K562 (cell line): ENCODE results near the gene SLC43A1. TPM values are rescaled to one million over a fixed set of nuclear protein-coding genes. Genes with fewer than 3 reads are reported as not detected.
A peak's percentile ranks its signal among the peaks of the same experiment; 100 is the strongest.

Source experiments
- BHLHE40 ChIP-seq: IDR thresholded peaks from 2 replicates; pipeline ENCODE4 v1.6.1; 2011; ENCODE audit warnings: low read length, improper control_type of control experiment
- CBFA2T3 ChIP-seq: fragments of 450-650 bp; IDR thresholded peaks from 2 replicates; pipeline ENCODE4 v1.6.1; 2017
- CBX3 ChIP-seq, 2 experiments: IDR thresholded peaks; 1 replicate in 1 of 2; 2 replicates in 1 of 2; pipeline ENCODE4 v1.6.1; 2012; ENCODE audit warnings: inconsistent platforms in 2 of 2, low read length in 2 of 2, borderline replicate concordance in 1 of 2, control low read depth in 1 of 2
- CHD2 ChIP-seq: IDR thresholded peaks from 2 replicates; pipeline ENCODE4 v1.6.1; 2011; ENCODE audit warnings: low read depth, low read length
- COPS2 ChIP-seq: fragments of 450-650 bp; conservative IDR thresholded peaks from 2 replicates; pipeline ENCODE4 v1.6.1; 2016; ENCODE audit warnings: mild to moderate bottlenecking, moderate library complexity
- HMBOX1 ChIP-seq: sonication (generic); IDR thresholded peaks from 2 replicates; pipeline ENCODE4 v1.6.1; 2016
- HSF4 ChIP-seq: fragments of 250-450 bp; sonication (Bioruptor Pico); IDR thresholded peaks from 2 replicates; pipeline ENCODE4 v2.1.2; 2022; ENCODE audit warnings: mild to moderate bottlenecking, moderate library complexity, borderline replicate concordance
- NBN ChIP-seq: fragments of 450-650 bp; IDR thresholded peaks from 2 replicates; pipeline ENCODE4 v1.6.1; 2016; ENCODE audit warnings: low read depth, mild to moderate bottlenecking
- NFE2L1 ChIP-seq: fragments of 450-650 bp; IDR thresholded peaks from 2 replicates; pipeline ENCODE4 v1.6.1; 2016; ENCODE audit warnings: missing genetic modification characterization, low read depth, mild to moderate bottlenecking, missing compliant biosample characterization, moderate library complexity, borderline replicate concordance
- NR2C2 ChIP-seq, 2 experiments: fragments of 200-800 bp in 1 of 2; sonication (Bioruptor generic) in 1 of 2; sonication (generic) in 1 of 2; formaldehyde crosslinking in 1 of 2; IDR thresholded peaks; 2 replicates each; pipeline versions ENCODE4 v1.6.1 to v1.8.0; 2016 to 2022; ENCODE audit warnings: mild to moderate bottlenecking in 1 of 2, missing compliant biosample characterization in 1 of 2, missing genetic modification characterization in 1 of 2, missing genetic modification reagents in 1 of 2
- RREB1 ChIP-seq: fragments of 250-450 bp; sonication (Bioruptor Pico); IDR thresholded peaks from 2 replicates; pipeline ENCODE4 v1.4.0; 2020
- SMARCC2 ChIP-seq: fragments of 450-650 bp; IDR thresholded peaks from 2 replicates; pipeline ENCODE4 v1.6.1; 2017; ENCODE audit warnings: antibody characterized with exemption, moderate library complexity, mild to moderate bottlenecking, low read depth
- TAF7 ChIP-seq: fragments of 450-650 bp; IDR thresholded peaks from 2 replicates; pipeline ENCODE4 v1.6.1; 2016; ENCODE audit warnings: missing genetic modification characterization, missing compliant biosample characterization
- ZKSCAN1 ChIP-seq: fragments of 150-350 bp; IDR thresholded peaks from 2 replicates; pipeline ENCODE4 v1.6.1; 2016; ENCODE audit warnings: low read depth, low read length
- ZNF174 ChIP-seq: fragments of 250-450 bp; sonication (Bioruptor Pico); IDR thresholded peaks from 2 replicates; pipeline ENCODE4 v1.4.0; 2020; ENCODE audit warnings: mild to moderate bottlenecking
- ZNF398 ChIP-seq: fragments of 250-450 bp; sonication (Bioruptor Pico); IDR thresholded peaks from 2 replicates; pipeline ENCODE4 v1.8.0; 2021; ENCODE audit warnings: moderate library complexity, mild to moderate bottlenecking, inconsistent platforms
- ZNF551 ChIP-seq: fragments of 250-450 bp; sonication (Bioruptor Pico); IDR thresholded peaks from 2 replicates; pipeline ENCODE4 v1.5.0; 2021; ENCODE audit warnings: mild to moderate bottlenecking, moderate library complexity
- polyA plus RNA-seq, 8 experiments: library from polyadenylated mRNA; depleted of rRNA in 4 of 8; stranded (reverse) in 5 of 8; unstranded in 3 of 8; fragments of >200 nt; fragmentation: Nextera tagmentation in 2 of 8; fragmentation: Illumina TruSeq in 1 of 8; extraction: Ambion mirVana in 2 of 8; extraction: Trizol in 1 of 8; gene quantifications; 2 replicates each; pipeline versions ENCODE4 v1.2.1 to v1.2.3, GENCODE V29; 2011 to 2014; ENCODE audit warnings: inconsistent platforms in 1 of 8, missing spikeins in 1 of 8
- total RNA-seq, 7 experiments: library from RNA; depleted of rRNA in 6 of 7; stranded (reverse); fragments of >200 nt in 6 of 7; fragmentation: Illumina TruSeq in 2 of 7; extraction: Trizol in 2 of 7; gene quantifications; 2 replicates each; pipeline versions ENCODE4 v1.2.1 to v1.2.3, GENCODE V29; 2011 to 2021; ENCODE audit warnings: low replicate concordance in 1 of 7

Gene SLC43A1
- total and polyA plus RNA-seq, 9 of the 15 experiments (the other 6 are each of a cell fraction or from before 2014, with no cell fraction given) = 2.6 to 41.8 (median 24.6) TPM

- TF ChIP-seq RREB1 (CRISPR knock-in tag) = no peak
- no peak for TF ChIP-seq NR2C2 (CRISPR knock-in tag; IDR thresholded peaks at IDR 0.05)
- TF ChIP-seq NR2C2 (tag; IDR thresholded peaks at IDR 0.05) = peak; percentile 76
- 0 out of 2 replicates have a peak, but pooled peaks have one; percentile 54 for TF ChIP-seq HSF4 (CRISPR knock-in tag)
- peak; percentile 22; the same call in 1 of the 2 replicates for TF ChIP-seq TAF7
- peak; percentile 87 for TF ChIP-seq SMARCC2
- TF ChIP-seq BHLHE40 = peak; percentile 75
- no peak for TF ChIP-seq NFE2L1 (tag)
- peak; percentile 86; the same call in 1 of the 2 replicates for TF ChIP-seq ZKSCAN1
- TF ChIP-seq CHD2 = peak; percentile 34; the same call in 1 of the 2 replicates
- TF ChIP-seq ZNF398 = no peak
- 0 out of 3 replicates have a peak, but pooled peaks of 1 of the 2 experiments have one; percentile 14 for TF ChIP-seq CBX3 (IDR thresholded peaks at IDR 0.05; ENCODE audit: borderline replicate concordance in 1 of 2, low read length in 2 of 2)
- TF ChIP-seq HMBOX1 = no peak
- TF ChIP-seq ZNF174 = no peak
- no peak for TF ChIP-seq ZNF551 (CRISPR knock-in tag)
- peak; percentile 96 for TF ChIP-seq CBFA2T3
- no peak; the same call in 1 of the 2 replicates for TF ChIP-seq NBN
- no peak for TF ChIP-seq COPS2
These were observed 15.3 kb upstream of the SLC43A1 start, which contains the start of gene TIMM10 (continued) for GRCh38 chr11:57530596-57531507.
